ENCODE measurements around the gene GMPR2.

Gene GMPR2

DNA sequence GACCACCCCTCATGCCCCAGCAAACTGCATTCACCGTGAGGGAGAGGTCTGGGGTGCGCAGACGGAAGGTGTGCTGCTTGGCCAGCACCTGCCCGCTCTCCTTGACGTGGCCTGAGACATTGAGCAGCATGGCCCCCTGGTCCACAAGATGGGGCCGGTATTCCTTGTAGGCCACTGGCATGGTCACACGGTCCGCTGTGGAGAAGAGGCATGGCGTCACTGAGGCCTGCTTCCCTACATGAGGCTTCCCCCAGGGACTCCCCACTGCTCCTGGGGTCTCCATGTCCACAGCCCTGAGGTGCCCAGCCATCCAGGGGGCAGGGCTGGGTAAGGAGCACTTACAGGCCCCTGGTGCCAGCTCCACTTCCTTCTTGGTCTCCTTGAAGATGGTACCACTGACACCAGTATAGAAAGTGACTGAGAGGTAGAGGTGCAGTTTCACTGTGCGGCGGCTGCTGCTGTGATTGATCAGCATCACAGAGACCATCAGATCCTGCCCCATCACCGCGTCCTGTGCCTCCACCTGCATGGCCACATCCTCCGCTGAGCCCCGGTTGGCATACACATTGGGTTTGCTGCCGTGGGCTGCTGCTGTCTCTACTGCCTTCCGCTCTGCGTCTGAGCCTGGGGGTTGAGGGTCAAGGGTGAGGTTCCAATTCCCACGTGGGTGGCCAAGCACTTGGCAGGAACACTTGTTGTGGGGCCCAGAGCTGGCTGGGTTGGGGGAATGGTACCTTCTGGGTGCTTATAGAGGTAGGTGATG lies 22.1 kb downstream of the GMPR2 start:
- DNase-seq, result no peak

DNA sequence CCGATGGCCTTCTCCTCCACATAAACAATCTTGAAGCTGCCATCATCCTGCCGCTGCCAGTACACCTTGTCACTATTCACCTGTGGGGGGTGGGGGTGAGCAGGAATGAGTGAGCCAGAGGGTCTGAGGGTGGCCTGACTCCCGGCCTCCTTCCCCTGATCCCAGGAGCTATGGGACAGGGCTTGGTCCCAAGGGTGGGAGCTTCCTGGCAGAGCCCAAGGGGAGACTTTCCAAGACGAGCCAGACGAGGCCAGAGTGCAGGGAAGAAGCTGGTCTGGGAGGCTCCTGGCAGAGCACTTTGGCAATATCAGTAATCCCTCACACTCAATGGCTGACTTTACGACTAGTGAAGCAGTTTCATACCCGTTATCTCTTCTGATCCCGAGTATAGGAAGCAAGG lies 22.7 kb downstream of the GMPR2 start:
- DNase-seq, result no peak

- DNase-seq, result no peak
Observed at GRCh38 chr14:24255931-24256711, 23.4 kb downstream of the GMPR2 start.

GRCh38 chr14:24256960-24257359 lies 24.2 kb downstream of the GMPR2 start:
- no peak for DNase-seq

- DNase-seq, result no peak
Observed at GRCh38 chr14:24258119-24258518, 25.4 kb downstream of the GMPR2 start.

DNA sequence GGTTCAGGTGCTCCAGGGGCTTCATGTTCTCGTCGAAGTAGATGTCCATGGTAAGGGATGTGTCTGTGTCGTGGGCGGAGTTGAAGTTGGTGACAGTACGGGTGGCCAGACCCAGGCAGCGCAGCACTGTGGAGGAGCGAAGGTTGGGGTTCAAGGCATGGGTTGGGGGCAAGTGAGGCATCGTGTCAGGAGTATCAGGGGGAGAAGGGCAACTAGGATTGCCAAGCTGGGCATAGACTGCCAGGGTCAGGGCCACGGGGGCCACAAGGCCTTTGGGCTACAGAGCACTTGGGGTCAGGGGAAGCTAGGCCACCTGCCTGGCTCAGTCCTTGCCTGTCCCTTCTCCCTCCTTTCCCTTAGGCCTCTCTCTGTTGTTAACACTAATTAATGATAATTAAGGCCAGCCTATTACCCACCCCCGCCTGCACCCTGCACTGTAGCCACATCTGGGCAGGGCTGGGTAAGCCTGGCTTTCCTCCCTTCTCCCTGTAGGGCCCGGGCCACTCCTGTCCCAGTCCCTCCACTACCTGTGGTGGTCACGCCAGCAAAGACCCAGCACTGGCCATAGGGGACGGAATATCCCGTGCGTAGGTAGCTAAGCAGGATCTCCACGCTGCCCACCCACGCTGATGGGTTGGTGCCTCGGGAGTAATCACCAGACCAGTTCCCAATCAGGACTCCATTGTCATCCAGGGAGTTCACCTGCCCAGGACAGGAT lies 26.0 kb downstream of the GMPR2 start:
- DNase-seq, result no peak

GRCh38 chr14:24259282-24260025 lies 26.7 kb downstream of the GMPR2 start:
- no peak for DNase-seq

DNA sequence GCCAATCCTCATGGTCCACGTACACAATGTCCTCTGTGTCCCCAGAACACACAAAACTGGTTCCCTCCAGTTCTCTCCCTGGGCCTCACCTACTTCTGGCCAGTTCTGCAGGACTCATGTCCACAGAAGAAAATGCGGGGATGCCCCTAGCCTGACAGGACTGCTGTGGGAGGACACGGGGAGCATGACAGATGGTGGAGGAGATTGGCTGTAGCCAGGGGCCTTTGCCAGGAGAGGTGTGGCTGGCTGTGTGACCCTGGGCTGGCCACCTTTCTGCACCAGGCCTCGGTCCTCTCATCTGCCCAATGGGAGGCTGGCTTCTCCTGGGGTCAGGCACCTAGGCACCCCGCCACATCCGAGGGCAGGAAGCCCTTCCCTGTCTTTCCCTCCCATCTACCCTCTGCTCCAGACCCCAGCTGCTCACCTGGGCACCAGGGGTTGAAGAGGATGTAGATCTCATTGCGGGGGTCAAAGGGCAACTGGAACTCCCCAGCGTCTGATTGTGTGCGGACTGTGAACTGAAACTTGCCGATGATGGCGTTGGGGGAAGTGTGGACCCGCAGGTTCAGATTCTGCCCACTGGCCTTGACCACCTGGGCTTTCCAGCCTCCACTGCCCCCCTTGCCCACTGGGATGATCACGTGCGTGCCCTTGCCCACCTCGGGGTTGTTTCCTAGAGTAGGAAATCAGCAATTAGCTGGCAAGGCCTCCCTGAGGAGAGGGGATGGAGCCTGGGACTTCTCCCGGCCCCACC lies 27.5 kb downstream of the GMPR2 start:
- no peak for DNase-seq

DNA sequence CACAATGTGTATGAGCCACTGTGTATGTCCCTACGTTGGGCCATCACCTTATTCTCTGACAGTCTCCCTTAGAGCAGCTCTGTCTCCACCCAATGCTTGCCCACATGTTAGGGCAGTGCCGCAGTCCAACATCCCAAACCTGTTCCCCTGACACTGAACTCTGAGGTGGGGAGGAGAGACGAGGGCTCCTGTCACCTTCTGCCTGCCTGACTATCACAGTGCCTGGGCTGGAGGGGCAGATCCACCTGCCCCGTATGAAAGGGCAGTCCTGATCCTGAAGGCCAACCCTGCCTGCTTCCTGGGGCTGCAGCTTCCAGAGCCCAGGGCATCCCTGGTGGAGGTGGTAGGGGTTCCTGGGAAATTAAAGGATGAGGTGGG lies 28.0 kb downstream of the GMPR2 start:
- DNase-seq, result no peak

DNA sequence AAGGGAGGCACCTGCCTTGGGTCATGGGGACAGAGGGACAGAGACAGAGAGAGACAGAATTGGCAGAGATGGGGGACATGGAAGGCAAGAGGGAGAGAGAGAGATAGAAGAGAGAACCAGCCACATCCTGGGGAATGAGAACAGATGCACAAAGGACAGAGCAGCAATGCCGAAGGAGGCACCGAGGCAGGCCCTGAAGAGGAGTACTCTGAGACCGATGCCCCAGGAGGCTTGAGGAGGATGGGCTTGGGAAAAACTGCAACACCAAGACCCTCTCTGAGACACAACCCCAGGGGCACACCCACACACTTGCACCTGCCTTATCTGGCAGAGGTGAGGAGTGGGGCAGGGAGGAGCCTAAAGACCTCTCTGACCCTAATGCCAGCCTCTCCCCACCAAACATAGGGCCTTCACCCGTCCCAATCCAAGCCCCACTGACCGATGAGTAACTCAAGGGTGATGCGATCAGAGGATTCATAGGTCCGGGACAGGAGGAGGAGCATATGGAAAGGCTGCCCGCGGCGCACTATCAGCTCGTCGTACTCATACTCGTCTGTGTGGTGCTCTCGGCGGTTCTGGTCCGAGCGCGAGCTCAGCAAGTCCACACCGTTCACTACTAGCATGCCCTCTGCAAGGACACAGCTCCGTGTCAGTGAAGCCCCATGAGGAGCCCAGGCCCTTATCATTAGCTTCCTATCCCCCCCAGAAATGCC lies 28.7 kb downstream of the GMPR2 start:
- no peak for DNase-seq

- no peak for DNase-seq
Observed at GRCh38 chr14:24261969-24262327, 29.2 kb downstream of the GMPR2 start.

DNA sequence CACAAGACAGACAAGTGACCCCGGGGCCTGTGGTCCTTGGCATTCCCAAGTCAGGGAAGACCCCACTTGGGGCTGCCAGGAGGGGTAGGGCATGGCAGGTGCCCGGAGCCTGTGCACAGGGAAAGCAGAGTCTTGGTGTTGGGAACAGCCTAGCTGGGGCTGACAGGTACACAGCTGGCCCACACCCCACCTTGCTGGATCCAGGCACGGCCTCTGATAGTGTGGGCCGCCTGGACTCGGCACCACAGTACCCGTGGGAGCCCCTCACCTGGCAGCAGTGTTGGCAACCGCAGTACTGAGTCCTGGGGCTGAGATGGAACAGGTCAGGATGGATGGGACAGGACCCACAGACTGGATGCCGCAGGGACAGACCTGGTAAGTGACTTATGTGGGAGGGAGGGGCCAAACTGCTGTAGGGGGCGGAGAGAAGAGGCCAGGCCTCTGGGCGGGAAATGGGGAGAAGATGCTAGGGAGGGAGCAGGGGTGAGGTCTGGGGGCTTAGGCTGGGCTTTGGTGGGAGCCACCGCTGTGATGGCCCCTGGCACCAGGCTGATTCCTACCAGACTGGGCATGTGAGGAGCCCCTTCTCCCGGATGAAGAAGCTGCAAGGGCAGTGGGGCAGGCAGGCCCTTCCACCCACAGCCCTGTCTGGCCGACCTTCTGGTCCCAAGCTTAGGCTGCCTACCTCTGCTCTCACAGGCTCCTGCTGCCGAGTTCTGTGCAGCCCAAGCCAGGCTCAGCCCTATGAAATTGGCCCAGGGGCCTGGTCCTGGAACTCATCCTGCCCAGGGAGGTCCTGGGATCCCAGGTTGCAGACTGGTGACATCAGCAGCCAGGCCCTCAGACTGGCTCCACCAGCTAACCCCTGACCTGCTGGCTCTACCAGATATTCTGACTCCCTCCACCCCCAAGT lies 30.3 kb downstream of the GMPR2 start, which contains the start of gene TGM1:
Gene TGM1 (minus strand): TSS at position 357 of the 913 bp plus-strand sequence. CDS start 825 bp downstream, outside the sequence.
- DNase-seq, result no peak

DNA sequence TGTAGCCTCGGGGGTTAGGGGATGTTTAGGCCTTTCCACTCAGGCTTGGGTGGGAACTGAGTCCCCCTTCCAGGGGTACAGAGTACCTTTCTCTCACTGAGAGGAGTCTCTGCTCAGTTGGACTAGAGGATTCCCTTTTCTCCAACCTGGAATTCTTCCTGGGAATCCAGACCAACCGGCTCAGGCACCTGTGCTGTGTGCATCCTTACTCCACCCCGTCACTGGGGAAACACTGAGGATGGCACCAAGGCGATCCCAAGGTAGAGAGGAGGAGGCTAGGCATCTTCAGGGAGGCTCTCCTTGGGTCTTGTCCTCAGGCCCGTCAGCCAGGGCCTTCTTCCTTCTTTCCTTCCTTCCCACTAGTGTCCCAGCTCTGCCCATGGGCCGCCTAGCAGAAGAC lies 31.1 kb downstream of the GMPR2 start:
- no peak for DNase-seq

- DNase-seq, result no peak
Observed at GRCh38 chr14:24264298-24264697, 31.6 kb downstream of the GMPR2 start.

DNA sequence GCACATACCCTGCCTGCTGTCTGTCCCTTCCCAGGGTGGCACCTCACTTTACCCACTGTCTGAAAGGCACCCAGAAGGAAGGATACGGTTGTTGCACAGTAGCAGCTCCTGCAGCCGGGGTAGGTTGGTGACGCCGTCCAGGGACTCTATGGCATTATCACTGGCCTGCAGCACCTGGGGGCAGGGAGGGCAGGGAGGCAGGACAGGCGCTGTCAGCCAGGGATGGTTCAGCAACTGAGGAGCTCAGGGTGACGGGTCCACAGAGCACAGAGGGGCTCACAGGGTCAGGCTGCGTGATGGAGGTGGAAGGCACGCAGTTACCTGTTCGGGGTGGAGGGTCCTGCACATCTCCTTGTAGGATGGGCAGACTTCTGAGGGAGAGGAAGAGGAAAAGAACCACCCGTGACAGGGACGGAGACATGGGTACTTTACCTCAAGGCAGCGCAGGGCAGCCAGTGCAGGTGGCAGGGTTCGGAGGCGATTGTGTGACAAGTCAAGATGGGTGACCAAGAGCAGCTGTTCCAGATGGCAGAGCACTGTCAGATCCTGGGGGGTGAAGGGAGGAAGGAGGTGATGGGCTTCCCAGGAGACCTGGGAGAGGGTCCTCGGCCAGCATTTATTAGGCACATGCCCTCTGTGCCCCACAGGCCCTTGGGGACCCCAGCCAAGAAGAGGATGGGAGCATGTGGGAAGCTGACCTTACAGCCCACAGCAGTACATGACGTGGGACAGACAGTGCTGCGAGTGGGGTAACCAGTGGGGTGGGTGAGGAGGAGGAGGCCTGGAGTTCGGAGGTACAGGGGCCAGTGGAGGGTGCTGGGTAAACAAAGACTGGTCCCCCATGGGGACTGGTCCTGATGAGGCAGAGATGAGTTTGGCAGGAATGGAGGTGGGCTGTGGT lies 33.9 kb downstream of the GMPR2 start:
- DNase-seq, result no peak

- DNase-seq, result no peak
Observed at GRCh38 chr14:24267516-24267915, 34.8 kb downstream of the GMPR2 start.

- no peak for DNase-seq
Observed at GRCh38 chr14:24268225-24268624, 35.5 kb downstream of the GMPR2 start.

DNA sequence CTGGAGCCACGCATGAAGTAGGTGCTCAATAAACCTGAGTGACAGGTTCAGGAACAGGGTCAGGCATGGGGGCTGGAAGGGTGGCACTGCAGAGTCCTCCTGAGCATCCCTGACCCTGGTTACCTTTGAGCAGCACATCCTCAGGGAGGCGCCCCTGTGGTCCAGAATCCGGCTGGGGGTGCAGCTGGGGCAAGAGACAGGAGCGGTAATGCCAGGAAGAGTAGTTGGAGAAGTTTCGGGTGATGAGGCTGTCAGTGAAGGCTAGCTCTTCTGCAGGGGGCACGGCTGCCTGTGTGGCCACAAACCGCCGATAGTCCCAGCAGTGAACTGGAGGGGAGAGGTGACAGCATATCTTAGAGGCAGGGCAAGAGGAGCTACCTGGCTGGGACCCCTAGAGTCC lies 36.6 kb downstream of the GMPR2 start:
- no peak for DNase-seq

- DNase-seq, result no peak
Observed at GRCh38 chr14:24269910-24270536, 37.3 kb downstream of the GMPR2 start.

All from activated CD4-positive, alpha-beta T cell treated with anti-CD3 and anti-CD28 coated beads for 48 hours (primary cell).